Measurements from ENCODE around the gene NUP188.

- TF ChIP-seq CTCF (IDR thresholded peaks at IDR 0.05; ENCODE audit: extremely low read depth in 1 of 2, insufficient read depth in 1 of 2, low read depth in 1 of 2, low read length in 2 of 2), result no peak
- no peak for TF ChIP-seq POLR2AphosphoS5 (IDR thresholded peaks at IDR 0.05; ENCODE audit: insufficient read depth, low read depth, low read length)
- TF ChIP-seq EZH2 (IDR thresholded peaks at IDR 0.05; ENCODE audit: borderline replicate concordance, low read depth, low read length, severe bottlenecking), result no peak
These were observed 76.4 kb downstream of the NUP188 start for GRCh38 chr9:129023908-129024233.

Measured in endothelial cell of umbilical vein (primary cell).